ENCODE measurements around the gene NPR3.

Gene NPR3, protein sequence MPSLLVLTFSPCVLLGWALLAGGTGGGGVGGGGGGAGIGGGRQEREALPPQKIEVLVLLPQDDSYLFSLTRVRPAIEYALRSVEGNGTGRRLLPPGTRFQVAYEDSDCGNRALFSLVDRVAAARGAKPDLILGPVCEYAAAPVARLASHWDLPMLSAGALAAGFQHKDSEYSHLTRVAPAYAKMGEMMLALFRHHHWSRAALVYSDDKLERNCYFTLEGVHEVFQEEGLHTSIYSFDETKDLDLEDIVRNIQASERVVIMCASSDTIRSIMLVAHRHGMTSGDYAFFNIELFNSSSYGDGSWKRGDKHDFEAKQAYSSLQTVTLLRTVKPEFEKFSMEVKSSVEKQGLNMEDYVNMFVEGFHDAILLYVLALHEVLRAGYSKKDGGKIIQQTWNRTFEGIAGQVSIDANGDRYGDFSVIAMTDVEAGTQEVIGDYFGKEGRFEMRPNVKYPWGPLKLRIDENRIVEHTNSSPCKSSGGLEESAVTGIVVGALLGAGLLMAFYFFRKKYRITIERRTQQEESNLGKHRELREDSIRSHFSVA

DNA sequence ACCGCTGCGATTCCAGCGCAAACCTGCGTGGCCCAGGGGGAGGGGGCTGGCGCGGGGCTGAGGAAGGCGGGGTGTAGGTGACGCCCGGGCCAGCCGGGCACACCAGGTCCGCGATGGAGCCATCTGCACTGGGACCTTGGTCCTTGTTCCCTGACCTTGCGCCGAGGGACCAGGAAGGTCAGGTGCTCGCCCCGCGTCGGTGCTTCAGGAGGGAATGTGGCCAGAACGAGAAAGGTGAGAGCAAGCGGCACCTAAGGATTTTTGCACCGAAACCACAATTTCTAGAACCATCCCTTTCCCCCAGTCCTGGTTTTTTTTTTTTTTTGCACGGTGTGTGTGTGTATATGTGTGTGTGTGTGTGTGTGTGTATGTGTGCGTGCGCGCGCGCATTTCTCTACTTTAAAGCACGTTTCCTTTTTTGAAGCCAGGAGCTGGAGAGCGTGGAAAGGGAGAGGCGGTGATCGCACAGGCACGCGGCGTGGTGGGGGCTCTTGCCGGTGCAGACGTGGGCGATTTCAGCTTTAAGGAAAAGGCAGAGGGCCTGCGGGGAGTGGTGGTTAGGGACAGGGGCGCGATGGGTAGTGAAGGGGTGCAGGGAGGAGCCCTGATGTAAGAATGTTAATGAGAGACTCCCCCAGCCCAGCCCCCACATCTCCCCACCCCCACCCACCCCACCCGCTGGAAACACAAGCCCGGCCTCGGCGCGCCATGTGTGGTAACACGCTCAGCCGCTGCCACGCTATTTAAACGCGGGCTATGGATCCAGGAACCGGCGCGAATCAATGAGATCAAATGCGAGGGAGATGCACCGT lies at the start of gene NPR3:
TSS of gene NPR3 (plus strand) at position 772 of the 812 bp plus-strand sequence. CDS start 456 bp downstream, outside the sequence.
- Histone ChIP-seq H3K9ac (ENCODE audit: insufficient read length, low read depth) (peak within 1 kb of the TSS; percentile 42), H3K4me3 (ENCODE audit: insufficient read length, low read depth) (peak within 1 kb of the TSS; percentile 36), H3K9me3 (ENCODE audit: insufficient read depth, low read length) (no peaks in the 10 kb centered on the region), H3K4me1 (ENCODE audit: insufficient read depth, insufficient read length) (peaks cover 9% of the 10 kb centered on the region), H3K27me3 (ENCODE audit: insufficient read depth, insufficient read length) (peaks cover 74% of the 10 kb centered on the region), H3K36me3 (ENCODE audit: insufficient read depth, insufficient read length, low read length) (no peaks in the 10 kb centered on the region)
- no peak for DNase-seq (ENCODE audit: low read depth, low spot score)
- TF ChIP-seq ZNF274 (IDR thresholded peaks at IDR 0.05; ENCODE audit: low read depth, low read length): no peak
- no peak for TF ChIP-seq YY1 (IDR thresholded peaks at IDR 0.05; ENCODE audit: insufficient read depth, insufficient read length)
- no peak for TF ChIP-seq SUZ12 (IDR thresholded peaks at IDR 0.05; ENCODE audit: extremely low read depth, insufficient read depth, insufficient read length)

DNA sequence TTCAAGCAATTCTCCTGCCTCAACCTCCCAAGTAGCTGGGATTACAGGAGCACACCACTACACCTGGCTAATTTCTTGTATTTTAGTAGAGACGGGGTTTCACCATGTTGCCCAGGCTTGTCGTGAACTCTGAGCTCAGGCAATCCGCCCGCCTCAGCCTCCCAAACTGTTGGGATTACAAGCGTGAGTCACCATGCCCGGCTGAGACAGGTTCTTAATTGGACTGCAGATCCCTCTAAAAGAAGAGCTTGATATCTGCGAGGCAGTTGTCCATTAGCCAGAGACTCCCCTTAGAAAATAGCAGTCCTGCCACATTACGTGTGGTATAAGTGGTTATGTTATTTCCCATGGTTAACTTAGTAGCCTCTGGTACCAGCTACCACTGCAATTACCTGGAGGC lies 46.6 kb upstream of the NPR3 start:
- DNase-seq (ENCODE audit: low read depth, low spot score): no peak
- Histone ChIP-seq H3K9ac (ENCODE audit: insufficient read length, low read depth) (no peak overlapping the region), H3K4me3 (ENCODE audit: insufficient read length, low read depth) (no peak overlapping the region), H3K9me3 (ENCODE audit: insufficient read depth, low read length) (peaks cover 17% of the 10 kb centered on the region), H3K36me3 (ENCODE audit: insufficient read depth, insufficient read length, low read length) (no peaks in the 10 kb centered on the region), H3K4me1 (ENCODE audit: insufficient read depth, insufficient read length) (no peaks in the 10 kb centered on the region), H3K27me3 (ENCODE audit: insufficient read depth, insufficient read length) (no peaks in the 10 kb centered on the region)
- TF ChIP-seq YY1 (IDR thresholded peaks at IDR 0.05; ENCODE audit: insufficient read depth, insufficient read length) (no peak), ZNF274 (IDR thresholded peaks at IDR 0.05; ENCODE audit: low read depth, low read length) (no peak), SUZ12 (IDR thresholded peaks at IDR 0.05; ENCODE audit: extremely low read depth, insufficient read depth, insufficient read length) (no peak)

DNA sequence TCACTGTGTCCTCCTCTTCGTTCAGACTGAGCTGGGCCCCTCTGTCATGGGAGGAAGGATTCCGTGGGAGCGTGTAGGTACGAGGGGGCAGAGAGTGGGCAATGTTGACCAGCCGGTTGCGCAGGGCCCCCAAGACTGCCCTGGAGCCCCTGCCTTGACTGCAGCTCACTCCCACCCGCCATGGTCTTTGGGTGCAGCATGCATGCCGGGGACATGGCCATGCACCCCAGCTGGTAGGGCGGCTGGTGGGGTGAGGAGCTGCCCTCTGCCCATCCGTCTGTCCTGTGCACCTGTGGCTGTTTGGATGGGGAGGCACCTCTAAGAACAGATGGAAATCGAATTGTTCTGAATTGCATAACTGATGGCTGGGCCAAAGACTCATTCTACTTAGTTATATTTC lies 42.6 kb upstream of the NPR3 start:
- DNase-seq (ENCODE audit: low read depth, low spot score): no peak
- H3K36me3 ChIP-seq (ENCODE audit: insufficient read depth, insufficient read length, low read length): no peaks in the 10 kb centered on the region
- no peaks in the 10 kb centered on the region for H3K4me1 ChIP-seq (ENCODE audit: insufficient read depth, insufficient read length)
- no peaks in the 10 kb centered on the region for H3K27me3 ChIP-seq (ENCODE audit: insufficient read depth, insufficient read length)
- TF ChIP-seq SUZ12 (IDR thresholded peaks at IDR 0.05; ENCODE audit: extremely low read depth, insufficient read depth, insufficient read length) (no peak), ZNF274 (IDR thresholded peaks at IDR 0.05; ENCODE audit: low read depth, low read length) (no peak), YY1 (IDR thresholded peaks at IDR 0.05; ENCODE audit: insufficient read depth, insufficient read length) (no peak)
- no peak overlapping the region for H3K9ac ChIP-seq (ENCODE audit: insufficient read length, low read depth)
- no peak overlapping the region for H3K4me3 ChIP-seq (ENCODE audit: insufficient read length, low read depth)
- peaks cover 25% of the 10 kb centered on the region for H3K9me3 ChIP-seq (ENCODE audit: insufficient read depth, low read length)

DNA sequence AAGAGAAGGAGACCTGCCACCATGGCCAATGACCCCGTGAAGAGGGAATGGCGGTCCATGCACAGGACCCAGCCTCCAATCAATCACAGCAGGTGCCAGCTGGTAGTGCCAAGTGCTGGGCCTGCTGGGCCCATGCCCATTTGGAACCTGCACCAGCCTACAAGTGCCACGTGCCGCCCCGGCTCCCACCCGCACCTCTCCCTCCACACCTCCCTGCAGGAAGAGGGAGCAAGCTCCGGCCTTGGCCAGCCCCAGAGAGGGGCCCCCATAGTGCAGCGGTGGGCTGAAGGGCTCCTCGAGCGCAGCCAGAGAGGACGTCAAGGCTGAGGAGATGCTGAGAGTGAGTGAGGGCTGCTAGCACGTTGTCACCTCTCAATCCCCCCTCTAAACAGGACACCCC lies 37.8 kb upstream of the NPR3 start:
- Histone ChIP-seq H3K27me3 (ENCODE audit: insufficient read depth, insufficient read length) (no peaks in the 10 kb centered on the region), H3K4me1 (ENCODE audit: insufficient read depth, insufficient read length) (no peaks in the 10 kb centered on the region), H3K36me3 (ENCODE audit: insufficient read depth, insufficient read length, low read length) (no peaks in the 10 kb centered on the region), H3K4me3 (ENCODE audit: insufficient read length, low read depth) (no peak overlapping the region), H3K9me3 (ENCODE audit: insufficient read depth, low read length) (peaks cover 18% of the 10 kb centered on the region), H3K9ac (ENCODE audit: insufficient read length, low read depth) (no peak overlapping the region)
- no peak for DNase-seq (ENCODE audit: low read depth, low spot score)
- TF ChIP-seq SUZ12 (IDR thresholded peaks at IDR 0.05; ENCODE audit: extremely low read depth, insufficient read depth, insufficient read length) (no peak), ZNF274 (IDR thresholded peaks at IDR 0.05; ENCODE audit: low read depth, low read length) (no peak)

DNA sequence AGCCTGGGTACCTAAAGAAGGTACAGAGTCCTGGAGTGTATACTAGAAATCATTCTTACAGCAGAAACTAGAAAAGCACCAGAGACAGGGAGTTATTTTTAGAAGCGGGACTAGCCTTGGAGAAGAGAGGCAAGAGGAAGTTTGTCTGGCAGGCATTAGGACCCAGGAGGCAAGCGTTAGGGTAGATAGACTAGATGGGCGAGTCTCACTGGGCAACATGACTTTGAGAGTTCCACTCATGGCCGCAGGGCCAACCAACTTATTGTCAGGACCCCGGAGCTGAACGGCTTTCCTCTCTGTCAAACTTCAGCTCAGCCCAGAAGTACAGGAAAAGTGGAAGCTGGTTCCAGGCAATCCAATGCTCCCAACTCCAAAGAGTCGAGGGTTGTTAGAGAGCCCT lies 34.1 kb upstream of the NPR3 start:
- no peak for DNase-seq (ENCODE audit: low read depth, low spot score)
- no peaks in the 10 kb centered on the region for H3K36me3 ChIP-seq (ENCODE audit: insufficient read depth, insufficient read length, low read length)
- peaks cover 5% of the 10 kb centered on the region; the same call in 1 of the 2 replicates for H3K9me3 ChIP-seq (ENCODE audit: insufficient read depth, low read length)
- no peak for TF ChIP-seq SUZ12 (IDR thresholded peaks at IDR 0.05; ENCODE audit: extremely low read depth, insufficient read depth, insufficient read length)
- no peak for TF ChIP-seq ZNF274 (IDR thresholded peaks at IDR 0.05; ENCODE audit: low read depth, low read length)
- no peak for TF ChIP-seq YY1 (IDR thresholded peaks at IDR 0.05; ENCODE audit: insufficient read depth, insufficient read length)
- no peaks in the 10 kb centered on the region for H3K27me3 ChIP-seq (ENCODE audit: insufficient read depth, insufficient read length)
- H3K9ac ChIP-seq (ENCODE audit: insufficient read length, low read depth): no peak overlapping the region
- H3K4me3 ChIP-seq (ENCODE audit: insufficient read length, low read depth): no peak overlapping the region
- no peaks in the 10 kb centered on the region for H3K4me1 ChIP-seq (ENCODE audit: insufficient read depth, insufficient read length)

DNA sequence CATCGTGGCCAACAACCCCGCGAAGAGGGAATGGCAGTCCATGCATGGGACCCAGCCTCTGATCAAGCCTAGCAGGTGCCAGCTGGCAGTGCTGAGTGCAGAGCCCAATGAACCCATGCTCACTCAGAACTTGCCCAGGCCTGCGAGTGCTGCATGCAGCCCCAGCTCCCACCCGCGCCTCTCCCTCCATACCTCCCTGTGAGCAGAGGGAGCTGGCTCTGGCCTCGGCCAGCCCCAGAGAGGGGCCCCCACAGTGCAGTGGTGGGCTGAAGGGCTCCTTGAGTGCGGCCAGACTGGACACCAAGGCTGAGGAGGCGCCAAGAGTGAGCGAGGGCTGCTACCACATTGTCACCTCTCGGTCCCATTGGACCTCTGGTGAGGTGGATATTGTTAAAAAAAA lies 32.6 kb upstream of the NPR3 start:
- no peak for DNase-seq (ENCODE audit: low read depth, low spot score)
- H3K36me3 ChIP-seq (ENCODE audit: insufficient read depth, insufficient read length, low read length): no peaks in the 10 kb centered on the region
- H3K4me1 ChIP-seq (ENCODE audit: insufficient read depth, insufficient read length): no peaks in the 10 kb centered on the region
- H3K9ac ChIP-seq (ENCODE audit: insufficient read length, low read depth): no peak overlapping the region
- no peaks in the 10 kb centered on the region; the same call in 1 of the 2 replicates for H3K9me3 ChIP-seq (ENCODE audit: insufficient read depth, low read length)
- no peak overlapping the region for H3K4me3 ChIP-seq (ENCODE audit: insufficient read length, low read depth)
- TF ChIP-seq ZNF274 (IDR thresholded peaks at IDR 0.05; ENCODE audit: low read depth, low read length) (no peak), SUZ12 (IDR thresholded peaks at IDR 0.05; ENCODE audit: extremely low read depth, insufficient read depth, insufficient read length) (no peak), YY1 (IDR thresholded peaks at IDR 0.05; ENCODE audit: insufficient read depth, insufficient read length) (no peak)
- H3K27me3 ChIP-seq (ENCODE audit: insufficient read depth, insufficient read length): no peaks in the 10 kb centered on the region

DNA sequence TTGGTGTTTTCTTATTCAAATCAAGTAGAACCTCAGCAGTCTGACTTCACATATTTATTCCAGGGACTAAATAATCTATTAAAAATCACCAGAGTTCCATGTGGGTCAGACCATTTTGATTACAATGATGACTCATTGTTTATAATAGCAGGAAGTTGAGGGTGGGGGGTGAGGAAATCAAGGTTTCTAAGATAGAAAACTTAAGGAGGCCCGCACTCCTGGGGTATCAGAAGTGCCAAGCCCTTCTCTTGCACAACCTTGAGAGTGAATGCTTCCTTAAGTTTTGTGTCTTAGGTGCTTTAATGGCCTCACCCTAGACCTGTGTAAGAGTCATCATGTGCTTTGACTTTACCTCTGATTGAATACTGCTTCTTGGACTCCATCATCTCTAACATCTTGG lies 31.9 kb upstream of the NPR3 start:
- Histone ChIP-seq H3K4me3 (ENCODE audit: insufficient read length, low read depth) (no peak overlapping the region), H3K27me3 (ENCODE audit: insufficient read depth, insufficient read length) (no peaks in the 10 kb centered on the region), H3K9ac (ENCODE audit: insufficient read length, low read depth) (no peak overlapping the region), H3K9me3 (ENCODE audit: insufficient read depth, low read length) (peaks cover 5% of the 10 kb centered on the region; the same call in 1 of the 2 replicates), H3K4me1 (ENCODE audit: insufficient read depth, insufficient read length) (no peaks in the 10 kb centered on the region), H3K36me3 (ENCODE audit: insufficient read depth, insufficient read length, low read length) (no peaks in the 10 kb centered on the region)
- TF ChIP-seq YY1 (IDR thresholded peaks at IDR 0.05; ENCODE audit: insufficient read depth, insufficient read length): no peak
- no peak for TF ChIP-seq ZNF274 (IDR thresholded peaks at IDR 0.05; ENCODE audit: low read depth, low read length)
- no peak for TF ChIP-seq SUZ12 (IDR thresholded peaks at IDR 0.05; ENCODE audit: extremely low read depth, insufficient read depth, insufficient read length)
- no peak for DNase-seq (ENCODE audit: low read depth, low spot score)
